GM12872 (cell line): Measurements from ENCODE around the gene SLC25A17.

Experiments used
- CTCF ChIP-seq: IDR thresholded peaks from 3 replicates; pipeline ENCODE4 v1.5.1; 2011; ENCODE audit warnings: low read depth, mild to moderate bottlenecking, low read length, moderate library complexity; ENCODE audit not compliant: insufficient read depth

SLC25A17 gene

GRCh38 chr22:40721266-40721665 lies 97.9 kb downstream of the SLC25A17 start:
- no peak for TF ChIP-seq CTCF

GRCh38 chr22:40720538-40721256 lies 98.4 kb downstream of the SLC25A17 start:
- no peak for TF ChIP-seq CTCF
